WTC11 (cell line): ENCODE data around the gene SYNJ2. TPM values are rescaled to one million over a fixed set of nuclear protein-coding genes. Genes with fewer than 3 reads are reported as not detected.

Experiments
- ATAC-seq: fragments of 200-7000 bp; cut with Tn5 transposase; 2 replicates; pipeline ENCODE4 v1.10.0; 2021; ENCODE audit warnings: mild to moderate bottlenecking, moderate library complexity
- CTCF ChIA-PET: fragments of 300-600 bp; sonication (Branson Sonifier 250); formaldehyde crosslinking; loops from one replicate; lab custom pipeline; 2021; ENCODE audit warnings: antibody characterized with exemption; lab: Charles Lee
- POLR2A ChIA-PET: fragments of 350-600 bp; sonication (Branson Sonifier 250); formaldehyde crosslinking; loops from one replicate; lab custom pipeline; 2021; ENCODE audit warnings: antibody characterized with exemption; lab: Charles Lee
- DNase-seq: peaks from one replicate; pipeline ENCODE4 v3.0.0; 2021; ENCODE audit warnings: low spot score
- H3K27ac Mint-ChIP-seq: 2 replicates; pipeline ENCODE4 v1.8.0; 2021; ENCODE audit warnings: mixed read lengths
- H3K27me3 Mint-ChIP-seq: 2 replicates; pipeline ENCODE4 v1.8.0; 2021; ENCODE audit warnings: low read depth, mild to moderate bottlenecking, moderate library complexity, mixed read lengths
- H3K36me3 Mint-ChIP-seq: 2 replicates; pipeline ENCODE4 v1.8.0; 2021; ENCODE audit warnings: mixed read lengths
- H3K4me1 Mint-ChIP-seq: 2 replicates; pipeline ENCODE4 v1.8.0; 2022; ENCODE audit warnings: mixed read lengths
- H3K4me3 Mint-ChIP-seq: 2 replicates; pipeline ENCODE4 v1.8.0; 2021; ENCODE audit warnings: mild to moderate bottlenecking, moderate library complexity, mixed read lengths
- H3K9me3 Mint-ChIP-seq: 2 replicates; pipeline ENCODE4 v1.8.0; 2021; ENCODE audit warnings: mixed read lengths
- ELF4 ChIP-seq: sonication (generic); formaldehyde crosslinking; IDR thresholded peaks from 2 replicates; pipeline ENCODE4 v1.8.1; 2022; ENCODE audit warnings: low read depth, mild to moderate bottlenecking, moderate library complexity, missing genetic modification reagents
- EMX1 ChIP-seq: fragments of 250-450 bp; sonication (Bioruptor Pico); IDR thresholded peaks from 2 replicates; pipeline ENCODE4 v1.8.0; 2021; ENCODE audit warnings: mild to moderate bottlenecking
- FOXJ3 ChIP-seq: sonication (generic); formaldehyde crosslinking; IDR thresholded peaks from 2 replicates; pipeline ENCODE4 v1.9.0; 2021; ENCODE audit warnings: missing genetic modification reagents, mild to moderate bottlenecking, borderline replicate concordance
- GTF2I ChIP-seq: fragments of 250-450 bp; sonication (Bioruptor Pico); conservative IDR thresholded peaks from 2 replicates; pipeline ENCODE4 v1.4.0; 2021; ENCODE audit warnings: mild to moderate bottlenecking
- MXD4 ChIP-seq: fragments of 250-450 bp; sonication (Bioruptor Pico); IDR thresholded peaks from 2 replicates; pipeline ENCODE4 v1.8.0; 2021; ENCODE audit warnings: mild to moderate bottlenecking, moderate library complexity, borderline replicate concordance
- NFATC4 ChIP-seq: fragments of 250-450 bp; sonication (Bioruptor Pico); IDR thresholded peaks from 2 replicates; pipeline ENCODE4 v1.9.0; 2021; ENCODE audit warnings: mild to moderate bottlenecking
- NR1H2 ChIP-seq: sonication (generic); formaldehyde crosslinking; IDR thresholded peaks from 2 replicates; pipeline ENCODE4 v1.9.0; 2021; ENCODE audit warnings: mild to moderate bottlenecking, moderate library complexity, missing genetic modification reagents
- NR2C2 ChIP-seq: sonication (generic); formaldehyde crosslinking; IDR thresholded peaks from 2 replicates; pipeline ENCODE4 v1.8.0; 2022; ENCODE audit warnings: mild to moderate bottlenecking, missing genetic modification reagents
- NR3C1 ChIP-seq: sonication (generic); formaldehyde crosslinking; conservative IDR thresholded peaks from 2 replicates; pipeline ENCODE4 v1.8.1; 2023; ENCODE audit warnings: low read depth, mild to moderate bottlenecking, missing genetic modification reagents
- PRRX2 ChIP-seq: fragments of 250-450 bp; sonication (Bioruptor Pico); IDR thresholded peaks from 2 replicates; pipeline ENCODE4 v1.8.0; 2021; ENCODE audit warnings: mild to moderate bottlenecking
- SMAD4 ChIP-seq: sonication (generic); formaldehyde crosslinking; IDR thresholded peaks from 2 replicates; pipeline ENCODE4 v1.8.0; 2022; ENCODE audit warnings: mild to moderate bottlenecking, missing genetic modification reagents
- SP1 ChIP-seq: sonication (generic); formaldehyde crosslinking; conservative IDR thresholded peaks from 2 replicates; pipeline ENCODE4 v1.8.1; 2022; ENCODE audit warnings: missing genetic modification reagents
- ZNF138 ChIP-seq: sonication (generic); formaldehyde crosslinking; conservative IDR thresholded peaks from 2 replicates; pipeline ENCODE4 v1.8.1; 2022; ENCODE audit warnings: mild to moderate bottlenecking, moderate library complexity, missing genetic modification reagents
- total RNA-seq: library from RNA; stranded (reverse); gene quantifications from 3 replicates; pipeline ENCODE4 v1.2.3, GENCODE V29; 2021
- TF ChIP-seq, protein P1 (sequence below): sonication (generic); formaldehyde crosslinking; IDR thresholded peaks from 2 replicates; pipeline ENCODE4 v1.8.1; 2022; ENCODE audit warnings: missing genetic modification reagents, borderline replicate concordance
- TF ChIP-seq, protein P2 (sequence below): sonication (generic); formaldehyde crosslinking; IDR thresholded peaks from 2 replicates; pipeline ENCODE4 v1.8.1; 2022; ENCODE audit warnings: mild to moderate bottlenecking, missing genetic modification reagents, moderate library complexity, borderline replicate concordance
- TF ChIP-seq, protein P3 (sequence below): sonication (generic); formaldehyde crosslinking; IDR thresholded peaks from 2 replicates; pipeline ENCODE4 v1.8.1; 2023; ENCODE audit warnings: mild to moderate bottlenecking, missing genetic modification reagents, moderate library complexity
- TF ChIP-seq, protein P4 (sequence below): fragments of 250-450 bp; sonication (Bioruptor Pico); IDR thresholded peaks from 2 replicates; pipeline ENCODE4 v1.9.0; 2021; ENCODE audit warnings: mild to moderate bottlenecking
- TF ChIP-seq, protein P5 (sequence below): fragments of 250-450 bp; sonication (Bioruptor Pico); IDR thresholded peaks from 2 replicates; pipeline ENCODE4 v1.9.0; 2021; ENCODE audit warnings: mild to moderate bottlenecking, borderline replicate concordance
- TF ChIP-seq, protein P6 (sequence below): sonication (generic); formaldehyde crosslinking; IDR thresholded peaks from 2 replicates; pipeline ENCODE4 v1.8.0; 2022; ENCODE audit warnings: mild to moderate bottlenecking, missing genetic modification reagents

The SYNJ2 gene
- total RNA-seq, 1 experiment from 2014 or later: 15.3 TPM

DNA sequence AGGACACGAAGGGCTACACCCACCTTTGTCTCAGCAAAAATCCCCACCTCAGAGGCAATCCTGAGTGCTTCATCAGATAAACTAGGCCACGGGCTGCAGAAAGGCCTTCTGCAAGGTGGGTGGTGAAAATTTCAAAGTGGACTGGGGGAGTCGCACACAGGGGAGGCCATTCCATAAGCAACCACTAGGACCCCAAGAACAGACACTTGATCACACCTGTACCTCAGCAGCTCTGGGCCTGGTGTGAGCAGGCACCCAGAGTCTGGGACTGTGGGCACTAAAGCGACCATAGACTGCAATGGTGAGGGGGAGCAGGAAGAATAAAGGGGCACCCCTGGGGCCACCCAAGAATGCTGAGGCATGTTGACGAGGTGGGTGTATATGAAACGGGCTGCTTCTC lies 133.8 kb downstream of the SYNJ2 start (continued):
- TF ChIP-seq, protein P1, sequence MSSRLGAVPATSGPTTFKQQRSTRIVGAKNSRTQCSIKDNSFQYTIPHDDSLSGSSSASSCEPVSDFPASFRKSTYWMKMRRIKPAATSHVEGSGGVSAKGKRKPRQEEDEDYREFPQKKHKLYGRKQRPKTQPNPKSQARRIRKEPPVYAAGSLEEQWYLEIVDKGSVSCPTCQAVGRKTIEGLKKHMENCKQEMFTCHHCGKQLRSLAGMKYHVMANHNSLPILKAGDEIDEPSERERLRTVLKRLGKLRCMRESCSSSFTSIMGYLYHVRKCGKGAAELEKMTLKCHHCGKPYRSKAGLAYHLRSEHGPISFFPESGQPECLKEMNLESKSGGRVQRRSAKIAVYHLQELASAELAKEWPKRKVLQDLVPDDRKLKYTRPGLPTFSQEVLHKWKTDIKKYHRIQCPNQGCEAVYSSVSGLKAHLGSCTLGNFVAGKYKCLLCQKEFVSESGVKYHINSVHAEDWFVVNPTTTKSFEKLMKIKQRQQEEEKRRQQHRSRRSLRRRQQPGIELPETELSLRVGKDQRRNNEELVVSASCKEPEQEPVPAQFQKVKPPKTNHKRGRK (CRISPR knock-in tag): no peak
- TF ChIP-seq, protein P2, sequence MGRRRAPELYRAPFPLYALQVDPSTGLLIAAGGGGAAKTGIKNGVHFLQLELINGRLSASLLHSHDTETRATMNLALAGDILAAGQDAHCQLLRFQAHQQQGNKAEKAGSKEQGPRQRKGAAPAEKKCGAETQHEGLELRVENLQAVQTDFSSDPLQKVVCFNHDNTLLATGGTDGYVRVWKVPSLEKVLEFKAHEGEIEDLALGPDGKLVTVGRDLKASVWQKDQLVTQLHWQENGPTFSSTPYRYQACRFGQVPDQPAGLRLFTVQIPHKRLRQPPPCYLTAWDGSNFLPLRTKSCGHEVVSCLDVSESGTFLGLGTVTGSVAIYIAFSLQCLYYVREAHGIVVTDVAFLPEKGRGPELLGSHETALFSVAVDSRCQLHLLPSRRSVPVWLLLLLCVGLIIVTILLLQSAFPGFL (CRISPR knock-in tag): no peak
- TF ChIP-seq PRRX2 (no peak), ELF4 (CRISPR knock-in tag) (no peak)

DNA sequence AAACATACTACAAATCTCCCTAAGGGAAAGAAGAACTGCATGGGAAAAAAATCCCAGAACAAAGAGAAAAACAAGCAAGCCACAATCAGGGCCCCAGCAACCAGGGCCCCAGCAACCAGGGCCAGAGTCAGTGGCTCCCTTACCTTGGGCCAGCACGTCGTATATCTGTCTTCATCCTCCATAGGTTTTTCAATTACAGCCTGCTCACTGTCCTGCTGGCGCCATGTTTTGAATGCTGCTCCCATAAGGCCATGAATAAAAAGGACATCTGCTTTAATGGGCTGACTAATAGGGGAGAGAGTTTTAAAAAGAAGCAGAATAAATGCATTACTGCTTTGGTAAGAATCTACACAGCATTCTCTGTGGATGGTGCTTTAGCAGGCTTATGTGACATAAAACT lies 137.2 kb downstream of the SYNJ2 start:
- no peak for TF ChIP-seq SMAD4 (CRISPR knock-in tag)
- TF ChIP-seq, all 79 proteins: peak for 0
- H3K36me3 Mint-ChIP-seq: no peaks in the 10 kb centered on the region
- no peak for ATAC-seq
- POLR2A ChIA-PET: no interaction called here
- H3K27me3 Mint-ChIP-seq: no peaks in the 10 kb centered on the region
- no peak for DNase-seq
- H3K27ac Mint-ChIP-seq: no peak overlapping the region
- H3K4me1 Mint-ChIP-seq: no peaks in the 10 kb centered on the region
- H3K4me3 Mint-ChIP-seq: no peak overlapping the region
- CTCF ChIA-PET: no interaction called here
- no peaks in the 10 kb centered on the region for H3K9me3 Mint-ChIP-seq

DNA sequence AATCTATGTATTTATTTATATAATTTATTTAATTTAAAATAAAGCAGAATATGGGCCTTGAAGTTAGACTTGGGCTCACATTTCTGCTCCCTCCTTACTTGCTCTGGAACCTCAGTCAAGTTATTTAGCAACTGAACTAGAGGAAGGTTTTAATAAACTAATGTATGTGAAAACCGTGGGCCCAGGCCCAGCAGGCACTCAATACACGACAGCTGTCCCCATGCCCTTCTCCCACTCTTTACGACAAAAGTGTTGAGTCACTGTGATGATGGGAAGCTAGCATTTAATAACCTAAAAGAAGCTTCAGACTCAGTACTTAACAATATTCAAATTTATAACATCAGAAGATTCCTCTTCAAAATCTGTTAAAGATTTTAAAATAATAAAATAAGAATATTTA lies 139.7 kb downstream of the SYNJ2 start:
- ChIA-PET POLR2A (no interaction called here), CTCF (no interaction called here)
- Mint-ChIP-seq H3K4me1 (no peaks in the 10 kb centered on the region), H3K4me3 (no peak overlapping the region), H3K36me3 (peaks cover 3% of the 10 kb centered on the region; the same call in 1 of the 2 replicates), H3K27ac (no peak overlapping the region), H3K27me3 (no peaks in the 10 kb centered on the region), H3K9me3 (no peaks in the 10 kb centered on the region)
- no peak for ATAC-seq
- DNase-seq: no peak
- TF ChIP-seq NR3C1 (CRISPR knock-in tag): no peak
- TF ChIP-seq, protein P3, sequence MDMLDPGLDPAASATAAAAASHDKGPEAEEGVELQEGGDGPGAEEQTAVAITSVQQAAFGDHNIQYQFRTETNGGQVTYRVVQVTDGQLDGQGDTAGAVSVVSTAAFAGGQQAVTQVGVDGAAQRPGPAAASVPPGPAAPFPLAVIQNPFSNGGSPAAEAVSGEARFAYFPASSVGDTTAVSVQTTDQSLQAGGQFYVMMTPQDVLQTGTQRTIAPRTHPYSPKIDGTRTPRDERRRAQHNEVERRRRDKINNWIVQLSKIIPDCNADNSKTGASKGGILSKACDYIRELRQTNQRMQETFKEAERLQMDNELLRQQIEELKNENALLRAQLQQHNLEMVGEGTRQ: no peak
- TF ChIP-seq, all 79 proteins: peak for 0

DNA sequence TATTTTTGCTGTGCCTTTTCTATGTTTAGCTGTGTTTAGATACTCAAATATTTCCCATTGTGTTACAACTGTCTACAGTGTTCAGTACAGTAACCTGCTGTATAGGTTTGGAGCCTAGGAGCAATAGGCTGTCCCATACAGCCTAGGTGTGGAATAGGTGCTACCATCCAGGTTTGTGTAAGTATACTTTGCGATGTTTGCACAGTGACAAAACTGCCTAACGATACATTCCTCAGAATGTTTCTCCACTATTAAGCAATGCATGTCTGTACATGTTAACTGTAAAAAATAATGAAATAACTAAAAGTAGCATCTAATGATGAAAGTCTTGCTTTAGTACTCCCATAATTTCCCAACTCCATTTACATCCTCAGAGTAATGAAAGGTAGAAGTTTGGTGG lies 140.4 kb downstream of the SYNJ2 start:
- ATAC-seq (no peak), DNase-seq (no peak)
- TF ChIP-seq SP1 (CRISPR knock-in tag) (no peak), EMX1 (CRISPR knock-in tag) (no peak), GTF2I (CRISPR knock-in tag) (no peak), FOXJ3 (no peak), NR2C2 (no peak), ZNF138 (CRISPR knock-in tag) (no peak), NR1H2 (CRISPR knock-in tag) (no peak), NFATC4 (CRISPR knock-in tag) (no peak), MXD4 (CRISPR knock-in tag) (no peak)
- TF ChIP-seq, protein P4, sequence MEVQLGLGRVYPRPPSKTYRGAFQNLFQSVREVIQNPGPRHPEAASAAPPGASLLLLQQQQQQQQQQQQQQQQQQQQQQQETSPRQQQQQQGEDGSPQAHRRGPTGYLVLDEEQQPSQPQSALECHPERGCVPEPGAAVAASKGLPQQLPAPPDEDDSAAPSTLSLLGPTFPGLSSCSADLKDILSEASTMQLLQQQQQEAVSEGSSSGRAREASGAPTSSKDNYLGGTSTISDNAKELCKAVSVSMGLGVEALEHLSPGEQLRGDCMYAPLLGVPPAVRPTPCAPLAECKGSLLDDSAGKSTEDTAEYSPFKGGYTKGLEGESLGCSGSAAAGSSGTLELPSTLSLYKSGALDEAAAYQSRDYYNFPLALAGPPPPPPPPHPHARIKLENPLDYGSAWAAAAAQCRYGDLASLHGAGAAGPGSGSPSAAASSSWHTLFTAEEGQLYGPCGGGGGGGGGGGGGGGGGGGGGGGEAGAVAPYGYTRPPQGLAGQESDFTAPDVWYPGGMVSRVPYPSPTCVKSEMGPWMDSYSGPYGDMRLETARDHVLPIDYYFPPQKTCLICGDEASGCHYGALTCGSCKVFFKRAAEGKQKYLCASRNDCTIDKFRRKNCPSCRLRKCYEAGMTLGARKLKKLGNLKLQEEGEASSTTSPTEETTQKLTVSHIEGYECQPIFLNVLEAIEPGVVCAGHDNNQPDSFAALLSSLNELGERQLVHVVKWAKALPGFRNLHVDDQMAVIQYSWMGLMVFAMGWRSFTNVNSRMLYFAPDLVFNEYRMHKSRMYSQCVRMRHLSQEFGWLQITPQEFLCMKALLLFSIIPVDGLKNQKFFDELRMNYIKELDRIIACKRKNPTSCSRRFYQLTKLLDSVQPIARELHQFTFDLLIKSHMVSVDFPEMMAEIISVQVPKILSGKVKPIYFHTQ: no peak
- TF ChIP-seq, protein P5, sequence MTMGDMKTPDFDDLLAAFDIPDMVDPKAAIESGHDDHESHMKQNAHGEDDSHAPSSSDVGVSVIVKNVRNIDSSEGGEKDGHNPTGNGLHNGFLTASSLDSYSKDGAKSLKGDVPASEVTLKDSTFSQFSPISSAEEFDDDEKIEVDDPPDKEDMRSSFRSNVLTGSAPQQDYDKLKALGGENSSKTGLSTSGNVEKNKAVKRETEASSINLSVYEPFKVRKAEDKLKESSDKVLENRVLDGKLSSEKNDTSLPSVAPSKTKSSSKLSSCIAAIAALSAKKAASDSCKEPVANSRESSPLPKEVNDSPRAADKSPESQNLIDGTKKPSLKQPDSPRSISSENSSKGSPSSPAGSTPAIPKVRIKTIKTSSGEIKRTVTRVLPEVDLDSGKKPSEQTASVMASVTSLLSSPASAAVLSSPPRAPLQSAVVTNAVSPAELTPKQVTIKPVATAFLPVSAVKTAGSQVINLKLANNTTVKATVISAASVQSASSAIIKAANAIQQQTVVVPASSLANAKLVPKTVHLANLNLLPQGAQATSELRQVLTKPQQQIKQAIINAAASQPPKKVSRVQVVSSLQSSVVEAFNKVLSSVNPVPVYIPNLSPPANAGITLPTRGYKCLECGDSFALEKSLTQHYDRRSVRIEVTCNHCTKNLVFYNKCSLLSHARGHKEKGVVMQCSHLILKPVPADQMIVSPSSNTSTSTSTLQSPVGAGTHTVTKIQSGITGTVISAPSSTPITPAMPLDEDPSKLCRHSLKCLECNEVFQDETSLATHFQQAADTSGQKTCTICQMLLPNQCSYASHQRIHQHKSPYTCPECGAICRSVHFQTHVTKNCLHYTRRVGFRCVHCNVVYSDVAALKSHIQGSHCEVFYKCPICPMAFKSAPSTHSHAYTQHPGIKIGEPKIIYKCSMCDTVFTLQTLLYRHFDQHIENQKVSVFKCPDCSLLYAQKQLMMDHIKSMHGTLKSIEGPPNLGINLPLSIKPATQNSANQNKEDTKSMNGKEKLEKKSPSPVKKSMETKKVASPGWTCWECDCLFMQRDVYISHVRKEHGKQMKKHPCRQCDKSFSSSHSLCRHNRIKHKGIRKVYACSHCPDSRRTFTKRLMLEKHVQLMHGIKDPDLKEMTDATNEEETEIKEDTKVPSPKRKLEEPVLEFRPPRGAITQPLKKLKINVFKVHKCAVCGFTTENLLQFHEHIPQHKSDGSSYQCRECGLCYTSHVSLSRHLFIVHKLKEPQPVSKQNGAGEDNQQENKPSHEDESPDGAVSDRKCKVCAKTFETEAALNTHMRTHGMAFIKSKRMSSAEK: no peak
- TF ChIP-seq, protein P6, sequence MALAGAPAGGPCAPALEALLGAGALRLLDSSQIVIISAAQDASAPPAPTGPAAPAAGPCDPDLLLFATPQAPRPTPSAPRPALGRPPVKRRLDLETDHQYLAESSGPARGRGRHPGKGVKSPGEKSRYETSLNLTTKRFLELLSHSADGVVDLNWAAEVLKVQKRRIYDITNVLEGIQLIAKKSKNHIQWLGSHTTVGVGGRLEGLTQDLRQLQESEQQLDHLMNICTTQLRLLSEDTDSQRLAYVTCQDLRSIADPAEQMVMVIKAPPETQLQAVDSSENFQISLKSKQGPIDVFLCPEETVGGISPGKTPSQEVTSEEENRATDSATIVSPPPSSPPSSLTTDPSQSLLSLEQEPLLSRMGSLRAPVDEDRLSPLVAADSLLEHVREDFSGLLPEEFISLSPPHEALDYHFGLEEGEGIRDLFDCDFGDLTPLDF: no peak
- CTCF ChIA-PET: no interaction called here
- Mint-ChIP-seq H3K4me3 (no peak overlapping the region), H3K36me3 (peaks cover 3% of the 10 kb centered on the region; the same call in 1 of the 2 replicates), H3K4me1 (no peaks in the 10 kb centered on the region), H3K27ac (no peak overlapping the region), H3K27me3 (no peaks in the 10 kb centered on the region), H3K9me3 (no peaks in the 10 kb centered on the region)
- POLR2A ChIA-PET: no interaction called here
